Measurements from ENCODE around the gene PGM2L1.
"Not testable (repeated sequence)": the region's sequence is repeated elsewhere in the genome, so short reads cannot be mapped to it uniquely, and the experiment has no call there.

The PGM2L1 gene

DNA sequence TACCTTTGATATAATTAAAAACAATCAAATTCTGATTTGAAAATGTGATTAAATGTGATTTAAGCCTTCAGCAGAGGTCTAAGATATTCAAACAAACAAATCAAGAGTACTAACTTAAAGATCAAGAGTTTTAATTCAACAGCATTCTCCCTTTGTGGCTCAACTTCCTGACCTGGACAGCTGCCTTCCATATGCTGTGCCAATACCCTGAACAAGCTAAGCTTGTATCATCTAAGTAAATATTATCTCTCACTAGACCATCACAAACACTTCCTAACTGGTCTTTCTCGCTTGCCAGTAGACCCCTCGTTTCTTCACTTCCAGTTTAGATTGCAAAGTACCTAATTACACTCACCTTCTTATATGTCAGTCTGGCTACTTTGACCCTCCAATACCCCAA lies 50.9 kb downstream of the PGM2L1 start:
- H2AFZ ChIP-seq (ENCODE audit: low read depth, low read length) = no peak overlapping the region
- no peaks in the 10 kb centered on the region for H3K27me3 ChIP-seq (ENCODE audit: insufficient read depth, low read length)
- H3K4me1 ChIP-seq (ENCODE audit: insufficient read depth, low read length) = no peaks in the 10 kb centered on the region
- peaks cover 4% of the 10 kb centered on the region for H3K9me3 ChIP-seq (ENCODE audit: low read length)
- H3K36me3 ChIP-seq (ENCODE audit: insufficient read depth, low read length) = peaks cover 27% of the 10 kb centered on the region
- H3K4me3 ChIP-seq (ENCODE audit: low read length) = no peak overlapping the region

DNA sequence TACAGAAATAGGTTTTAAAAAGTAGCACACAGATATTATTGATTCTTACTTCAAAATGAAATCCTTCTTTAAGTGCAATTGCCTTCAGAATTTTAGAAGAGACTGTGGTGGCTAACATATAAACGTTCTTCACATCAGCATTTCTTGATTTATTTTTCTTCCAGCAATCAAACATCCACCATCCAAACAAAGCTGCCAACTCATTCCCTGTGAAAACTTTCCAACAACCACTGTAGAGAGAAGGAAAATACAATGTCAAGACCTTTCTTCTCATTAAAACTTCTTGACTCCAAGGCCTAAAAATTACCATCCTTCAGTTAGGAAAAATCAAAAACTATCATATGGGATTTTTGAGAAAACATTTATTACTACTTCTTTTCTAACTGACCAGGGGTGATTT lies 52.8 kb downstream of the PGM2L1 start:
- Histone ChIP-seq H3K4me1 (ENCODE audit: insufficient read depth, low read length) (no peaks in the 10 kb centered on the region), H2AFZ (ENCODE audit: low read depth, low read length) (no peak overlapping the region), H3K4me3 (ENCODE audit: low read length) (no peak overlapping the region), H3K9me3 (ENCODE audit: low read length) (no peaks in the 10 kb centered on the region), H3K27me3 (ENCODE audit: insufficient read depth, low read length) (no peaks in the 10 kb centered on the region), H3K36me3 (ENCODE audit: insufficient read depth, low read length) (peaks cover 35% of the 10 kb centered on the region)

DNA sequence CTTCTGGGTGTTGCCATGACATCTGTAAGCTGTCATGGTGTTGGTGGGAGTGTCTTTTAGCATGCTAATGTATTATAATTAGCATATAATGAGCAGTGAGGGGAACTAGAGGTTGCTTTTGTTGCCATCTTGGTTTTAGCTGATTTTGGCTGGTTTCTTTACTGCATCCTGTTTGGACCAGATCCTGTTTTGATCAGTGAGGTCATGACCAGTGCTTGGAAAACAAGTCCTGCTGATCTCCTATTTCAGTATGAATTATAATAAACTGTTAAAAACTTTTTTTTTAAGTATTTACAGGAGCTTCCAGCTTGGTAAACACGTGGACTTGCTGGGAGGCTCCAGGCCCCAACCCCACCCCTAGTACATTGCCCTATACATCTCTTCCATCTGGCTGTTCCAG lies 56.3 kb downstream of the PGM2L1 start:
- Histone ChIP-seq H3K4me1 (ENCODE audit: insufficient read depth, low read length) (no peaks in the 10 kb centered on the region), H3K9me3 (ENCODE audit: low read length) (no peaks in the 10 kb centered on the region), H3K27me3 (ENCODE audit: insufficient read depth, low read length) (no peaks in the 10 kb centered on the region), H3K36me3 (ENCODE audit: insufficient read depth, low read length) (peaks cover 51% of the 10 kb centered on the region), H3K4me3 (ENCODE audit: low read length) (no peak overlapping the region), H2AFZ (ENCODE audit: low read depth, low read length) (no peak overlapping the region)

DNA sequence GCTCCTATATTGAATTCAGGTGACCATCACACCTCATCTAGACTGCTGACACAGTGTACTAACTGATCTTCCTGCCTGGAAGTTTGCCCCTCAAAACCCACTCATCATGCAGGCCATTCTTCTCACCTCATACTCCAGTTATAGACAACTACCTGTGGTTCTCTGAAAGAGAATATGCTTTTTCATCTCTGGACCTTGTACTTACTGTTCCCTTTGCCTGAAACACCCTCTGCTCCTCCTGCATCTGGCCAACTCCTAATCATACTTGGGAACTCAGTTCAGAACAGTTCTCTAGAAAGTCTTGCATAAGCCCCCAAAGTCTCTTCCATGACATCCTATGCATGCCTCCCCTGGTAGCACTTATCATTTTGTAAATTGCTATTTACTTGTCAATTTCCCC lies 58.6 kb downstream of the PGM2L1 start:
- H3K36me3 ChIP-seq (ENCODE audit: insufficient read depth, low read length) = peaks cover 42% of the 10 kb centered on the region
- no peak overlapping the region for H3K4me3 ChIP-seq (ENCODE audit: low read length)

DNA sequence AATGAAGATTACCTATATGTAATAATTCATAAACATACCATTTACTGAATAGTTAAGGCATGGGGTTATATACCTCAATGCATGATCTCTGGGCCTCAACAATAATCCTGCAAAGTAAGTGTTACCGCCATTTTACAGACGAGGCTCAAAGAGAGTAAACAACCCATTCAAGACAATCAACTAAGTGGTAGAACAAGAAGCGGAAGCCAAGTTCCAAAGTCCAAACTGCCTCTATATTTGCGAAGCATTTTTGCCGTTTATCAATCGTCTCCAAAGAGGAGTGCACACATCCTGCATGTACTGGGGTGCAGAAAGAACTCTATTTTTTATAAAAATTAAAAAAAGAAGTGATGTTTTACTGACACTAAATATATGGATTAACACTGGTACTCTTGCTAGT lies 59.3 kb downstream of the PGM2L1 start:
- H2AFZ ChIP-seq (ENCODE audit: low read depth, low read length) = no peak overlapping the region
- H3K4me1 ChIP-seq (ENCODE audit: insufficient read depth, low read length) = no peaks in the 10 kb centered on the region
- H3K9me3 ChIP-seq (ENCODE audit: low read length) = no peaks in the 10 kb centered on the region
- no peak overlapping the region for H3K4me3 ChIP-seq (ENCODE audit: low read length)
- H3K36me3 ChIP-seq (ENCODE audit: insufficient read depth, low read length) = peaks cover 40% of the 10 kb centered on the region
- H3K27me3 ChIP-seq (ENCODE audit: insufficient read depth, low read length) = no peaks in the 10 kb centered on the region

More for the DNA sequence above, 58.6 kb downstream of the PGM2L1 start:
- H3K4me1 ChIP-seq (ENCODE audit: insufficient read depth, low read length) = no peaks in the 10 kb centered on the region
- H3K27me3 ChIP-seq (ENCODE audit: insufficient read depth, low read length) = no peaks in the 10 kb centered on the region
- H3K9me3 ChIP-seq (ENCODE audit: low read length) = no peaks in the 10 kb centered on the region
- no peak overlapping the region for H2AFZ ChIP-seq (ENCODE audit: low read depth, low read length)

DNA sequence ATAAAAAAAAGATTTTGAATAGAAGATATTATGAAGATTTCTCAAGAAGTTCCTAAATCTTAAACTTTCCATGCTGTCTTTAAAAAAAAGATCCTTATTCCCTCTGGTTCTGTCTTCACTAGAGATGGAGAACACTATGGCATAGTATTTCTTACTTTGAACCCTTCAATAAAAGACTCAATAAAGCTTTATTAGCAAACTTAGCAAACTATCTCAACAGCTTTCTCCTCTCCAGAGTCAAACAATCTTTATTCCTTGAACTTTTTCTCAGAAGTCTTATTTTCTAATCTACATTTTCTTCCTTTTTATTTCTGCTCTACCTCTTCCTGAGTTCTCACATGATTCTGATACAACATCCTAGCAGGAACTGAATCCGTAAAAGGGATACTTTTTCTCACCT lies 65.0 kb downstream of the PGM2L1 start:
- Histone ChIP-seq H3K9me3 (ENCODE audit: low read length) (peaks cover 1% of the 10 kb centered on the region), H3K4me1 (ENCODE audit: insufficient read depth, low read length) (no peaks in the 10 kb centered on the region), H2AFZ (ENCODE audit: low read depth, low read length) (no peak overlapping the region), H3K4me3 (ENCODE audit: low read length) (no peak overlapping the region), H3K36me3 (ENCODE audit: insufficient read depth, low read length) (peaks cover 15% of the 10 kb centered on the region), H3K27me3 (ENCODE audit: insufficient read depth, low read length) (no peaks in the 10 kb centered on the region)

DNA sequence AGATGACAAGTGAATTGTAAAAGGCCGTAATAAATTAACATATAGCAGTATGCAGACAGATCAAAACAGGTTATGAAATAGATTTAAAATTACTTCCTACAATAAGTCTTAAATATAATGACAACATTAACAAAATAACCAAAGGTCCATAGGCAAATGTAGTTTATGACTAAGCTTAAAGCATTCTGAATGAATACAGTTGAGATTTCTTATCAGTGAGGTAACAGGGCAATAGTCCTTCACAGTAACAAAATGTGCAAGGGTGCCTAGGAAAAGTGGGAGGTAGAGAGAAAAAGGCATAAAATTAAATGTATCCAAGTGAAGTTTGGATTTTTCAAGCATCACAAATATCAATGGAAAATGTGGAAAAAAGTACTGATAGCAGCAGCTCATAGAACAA lies 65.9 kb downstream of the PGM2L1 start:
- Histone ChIP-seq H3K4me3 (ENCODE audit: low read length) (no peak overlapping the region), H3K36me3 (ENCODE audit: insufficient read depth, low read length) (peaks cover 9% of the 10 kb centered on the region), H3K27me3 (ENCODE audit: insufficient read depth, low read length) (no peaks in the 10 kb centered on the region), H2AFZ (ENCODE audit: low read depth, low read length) (no peak overlapping the region), H3K4me1 (ENCODE audit: insufficient read depth, low read length) (no peaks in the 10 kb centered on the region), H3K9me3 (ENCODE audit: low read length) (peaks cover 1% of the 10 kb centered on the region)

DNA sequence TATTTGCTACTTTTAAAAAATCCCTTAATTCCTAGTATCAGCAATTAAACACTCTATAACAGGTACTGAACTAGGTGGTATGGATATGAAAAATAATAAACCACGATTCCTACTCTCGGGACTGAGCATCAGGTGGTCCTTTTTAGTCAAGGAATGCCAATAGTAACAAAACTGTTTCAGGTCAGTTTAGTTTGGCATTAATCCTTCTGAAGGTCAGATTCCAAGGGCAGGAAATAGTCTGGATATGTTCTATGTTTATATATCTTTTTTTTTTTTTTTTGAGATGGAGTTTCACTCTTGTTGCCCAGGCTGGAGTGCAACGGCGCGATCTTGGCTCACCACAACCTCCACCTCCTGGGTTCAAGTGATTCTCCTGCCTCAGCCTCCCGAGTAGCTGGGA lies 67.2 kb downstream of the PGM2L1 start:
- not testable (repeated sequence) for H3K4me1 ChIP-seq (ENCODE audit: insufficient read depth, low read length); H2AFZ ChIP-seq (ENCODE audit: low read depth, low read length); H3K4me3 ChIP-seq (ENCODE audit: low read length); H3K9me3 ChIP-seq (ENCODE audit: low read length); H3K36me3 ChIP-seq (ENCODE audit: insufficient read depth, low read length); H3K27me3 ChIP-seq (ENCODE audit: insufficient read depth, low read length)

DNA sequence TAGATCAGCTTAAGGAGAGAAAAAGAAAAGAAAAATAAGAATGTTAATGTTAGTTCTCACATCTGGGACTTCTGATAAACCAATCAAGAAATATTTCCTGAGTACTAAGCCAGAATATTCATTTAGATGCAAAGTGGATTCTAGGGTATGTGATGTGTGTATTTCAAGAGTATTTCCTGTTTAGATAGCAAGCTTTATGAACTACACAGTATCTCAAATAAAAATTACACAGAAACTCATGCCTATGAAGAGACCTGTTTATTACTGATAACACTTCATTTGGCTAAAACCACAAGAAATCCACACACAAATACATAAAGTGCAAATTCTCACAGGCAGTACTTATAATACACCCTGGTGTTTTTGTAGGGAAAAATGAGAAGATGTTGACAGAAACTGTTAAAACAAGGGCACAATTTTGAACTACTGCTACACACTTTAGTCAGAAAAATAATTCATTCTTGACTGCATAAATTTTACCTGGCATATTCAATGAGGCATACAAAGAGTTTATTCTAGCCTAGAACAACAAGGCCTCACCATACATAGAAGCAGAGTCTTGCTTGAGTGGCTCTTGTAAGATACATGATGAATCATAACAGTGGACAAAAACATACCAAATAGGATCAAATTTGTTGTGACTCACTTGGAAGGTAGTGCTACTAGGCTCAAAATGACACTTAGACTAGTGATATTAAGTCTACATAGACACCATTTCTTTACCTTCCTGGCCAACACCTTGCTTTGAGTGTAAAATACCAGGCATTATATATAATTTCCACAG lies 68.0 kb downstream of the PGM2L1 start:
- H3K9me3 ChIP-seq (ENCODE audit: low read length) = peaks cover 1% of the 10 kb centered on the region
- no peak overlapping the region for H2AFZ ChIP-seq (ENCODE audit: low read depth, low read length)
- H3K4me3 ChIP-seq (ENCODE audit: low read length) = no peak overlapping the region
- H3K27me3 ChIP-seq (ENCODE audit: insufficient read depth, low read length) = no peaks in the 10 kb centered on the region
- peaks cover 10% of the 10 kb centered on the region for H3K4me1 ChIP-seq (ENCODE audit: insufficient read depth, low read length)
- H3K36me3 ChIP-seq (ENCODE audit: insufficient read depth, low read length) = peaks cover 2% of the 10 kb centered on the region

DNA sequence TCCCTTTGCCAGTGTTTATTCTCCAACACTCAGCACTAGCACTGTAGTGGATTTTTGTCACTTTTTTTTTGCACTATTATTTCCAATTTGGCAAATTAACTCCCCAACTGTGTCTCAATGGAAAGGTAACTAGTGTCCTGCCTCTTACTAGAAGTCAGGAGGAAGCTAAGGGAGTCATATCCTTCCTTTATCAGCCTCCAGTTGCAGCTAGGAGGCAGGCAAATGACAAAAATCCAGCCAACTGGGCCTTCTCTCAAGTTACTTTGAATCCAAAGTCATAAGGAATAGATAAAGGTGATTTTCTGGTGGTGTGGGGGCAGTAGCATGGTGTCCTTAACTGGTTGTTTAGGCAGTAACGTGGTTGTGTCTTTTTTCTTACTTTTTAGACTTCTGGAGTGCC lies 71.2 kb downstream of the PGM2L1 start:
- Histone ChIP-seq H3K4me1 (ENCODE audit: insufficient read depth, low read length) (peaks cover 10% of the 10 kb centered on the region), H3K4me3 (ENCODE audit: low read length) (no peak overlapping the region), H2AFZ (ENCODE audit: low read depth, low read length) (no peak overlapping the region), H3K27me3 (ENCODE audit: insufficient read depth, low read length) (no peaks in the 10 kb centered on the region), H3K9me3 (ENCODE audit: low read length) (peaks cover 1% of the 10 kb centered on the region), H3K36me3 (ENCODE audit: insufficient read depth, low read length) (no peaks in the 10 kb centered on the region)

DNA sequence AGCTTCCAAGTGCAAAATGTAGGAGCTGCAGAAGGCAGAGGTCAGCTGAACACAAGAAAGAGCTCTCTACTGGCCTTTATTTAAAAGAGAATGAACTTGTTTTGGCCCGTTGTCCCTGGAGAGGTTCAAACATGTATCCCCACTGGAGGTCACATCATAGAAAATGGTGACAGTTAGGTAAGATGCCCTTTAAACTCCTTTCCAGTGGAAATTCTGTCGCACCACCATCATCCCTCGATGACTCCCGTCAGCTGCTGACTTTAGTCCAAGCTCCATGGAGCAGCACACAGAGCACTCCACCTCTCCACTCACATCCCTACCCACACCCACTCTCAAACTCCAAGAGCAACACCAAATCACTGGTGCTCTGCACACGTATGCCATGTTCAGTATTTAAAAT lies 71.6 kb downstream of the PGM2L1 start:
- peaks cover 10% of the 10 kb centered on the region for H3K4me1 ChIP-seq (ENCODE audit: insufficient read depth, low read length)
- no peaks in the 10 kb centered on the region for H3K27me3 ChIP-seq (ENCODE audit: insufficient read depth, low read length)
- no peak overlapping the region for H3K4me3 ChIP-seq (ENCODE audit: low read length)
- H2AFZ ChIP-seq (ENCODE audit: low read depth, low read length) = no peak overlapping the region
- H3K9me3 ChIP-seq (ENCODE audit: low read length) = peaks cover 1% of the 10 kb centered on the region
- no peaks in the 10 kb centered on the region for H3K36me3 ChIP-seq (ENCODE audit: insufficient read depth, low read length)

DNA sequence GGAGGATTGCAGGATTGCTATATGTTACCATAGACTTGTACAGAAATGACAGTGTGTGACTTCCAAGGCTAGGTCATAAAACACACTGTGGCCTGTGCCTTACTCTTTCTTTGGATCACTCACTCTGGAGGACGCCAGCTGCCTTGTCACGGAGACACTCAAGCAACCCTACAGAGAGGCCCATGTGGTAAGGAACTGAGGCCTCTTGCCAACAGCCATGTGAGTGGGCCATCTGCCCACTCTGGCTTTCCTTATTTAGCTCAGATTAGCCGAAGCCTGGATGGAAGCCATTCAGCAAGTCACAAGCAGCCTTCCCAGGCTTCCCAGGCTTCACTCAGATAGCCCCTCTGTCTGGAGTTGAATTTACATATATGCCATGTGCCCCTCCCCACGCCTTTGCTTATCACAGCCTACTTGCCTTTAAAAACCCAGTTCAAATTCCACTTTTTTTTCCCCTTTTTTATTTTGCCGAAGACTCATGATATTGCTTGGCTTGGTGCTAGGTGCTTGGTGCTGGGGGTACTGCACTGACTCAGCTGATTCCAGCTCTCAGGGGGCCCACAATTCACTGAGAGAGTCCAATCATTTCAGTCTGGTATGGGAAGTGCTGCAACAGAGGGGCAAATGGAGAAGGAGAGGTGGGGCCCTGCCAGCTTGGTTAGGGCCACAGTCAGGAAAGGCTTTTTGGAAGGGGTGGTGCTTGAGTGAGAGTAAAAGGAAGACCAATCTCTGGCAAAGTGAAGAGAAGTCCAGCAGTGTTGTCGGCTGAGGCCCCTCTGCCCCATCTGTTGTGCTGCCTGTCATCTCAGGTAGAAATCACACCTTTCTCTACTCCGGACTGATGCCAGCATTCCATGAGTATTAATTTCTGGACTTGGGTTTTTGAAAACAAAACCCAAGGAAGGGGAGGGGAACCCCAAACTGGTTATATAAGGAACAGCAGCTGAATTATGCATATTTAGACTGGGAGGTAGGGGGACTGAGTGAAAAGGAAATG lies 72.3 kb downstream of the PGM2L1 start:
- H2AFZ ChIP-seq (ENCODE audit: low read depth, low read length) = no peak overlapping the region
- H3K4me1 ChIP-seq (ENCODE audit: insufficient read depth, low read length) = peaks cover 10% of the 10 kb centered on the region
- no peaks in the 10 kb centered on the region for H3K36me3 ChIP-seq (ENCODE audit: insufficient read depth, low read length)
- no peaks in the 10 kb centered on the region for H3K9me3 ChIP-seq (ENCODE audit: low read length)
- no peak overlapping the region for H3K4me3 ChIP-seq (ENCODE audit: low read length)
- H3K27me3 ChIP-seq (ENCODE audit: insufficient read depth, low read length) = no peaks in the 10 kb centered on the region

DNA sequence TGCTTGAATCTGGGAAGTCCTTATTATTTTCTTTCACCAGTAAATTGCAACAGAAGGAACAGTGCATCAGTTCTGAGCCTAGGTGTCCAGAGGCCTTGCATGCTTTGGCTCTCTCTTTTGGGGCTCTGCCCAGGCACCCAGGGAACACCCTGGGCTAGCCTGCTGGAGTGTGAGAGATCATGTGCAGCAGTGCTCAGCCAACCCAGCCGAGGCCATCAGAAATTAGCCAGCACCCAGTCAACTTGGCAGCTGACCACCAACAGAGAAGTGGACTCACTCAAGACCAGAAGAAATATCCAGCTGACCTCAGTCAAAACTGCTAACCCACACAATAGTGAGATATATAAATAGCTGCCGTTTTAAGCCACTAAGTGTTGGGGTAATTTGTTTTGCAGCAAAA lies 75.6 kb downstream of the PGM2L1 start:
- Histone ChIP-seq H2AFZ (ENCODE audit: low read depth, low read length) (no peak overlapping the region), H3K4me1 (ENCODE audit: insufficient read depth, low read length) (peaks cover 26% of the 10 kb centered on the region), H3K4me3 (ENCODE audit: low read length) (no peak overlapping the region), H3K9me3 (ENCODE audit: low read length) (no peaks in the 10 kb centered on the region), H3K27me3 (ENCODE audit: insufficient read depth, low read length) (no peaks in the 10 kb centered on the region), H3K36me3 (ENCODE audit: insufficient read depth, low read length) (no peaks in the 10 kb centered on the region)
